Superior temporal gyrus (tissue), 1 donor: ENCODE results near the gene RILPL1.
A peak's percentile ranks its signal among the peaks of the same experiment; 100 is the strongest.
"Not testable (repeated sequence)": the region's sequence is repeated elsewhere in the genome, so short reads cannot be mapped to it uniquely, and the experiment has no call there.

Source experiments
- DNase-seq: peaks from one replicate; pipeline ENCODE4 v3.0.0-alpha.2; 2016; ENCODE audit errors: extremely low spot score

The RILPL1 gene

DNA sequence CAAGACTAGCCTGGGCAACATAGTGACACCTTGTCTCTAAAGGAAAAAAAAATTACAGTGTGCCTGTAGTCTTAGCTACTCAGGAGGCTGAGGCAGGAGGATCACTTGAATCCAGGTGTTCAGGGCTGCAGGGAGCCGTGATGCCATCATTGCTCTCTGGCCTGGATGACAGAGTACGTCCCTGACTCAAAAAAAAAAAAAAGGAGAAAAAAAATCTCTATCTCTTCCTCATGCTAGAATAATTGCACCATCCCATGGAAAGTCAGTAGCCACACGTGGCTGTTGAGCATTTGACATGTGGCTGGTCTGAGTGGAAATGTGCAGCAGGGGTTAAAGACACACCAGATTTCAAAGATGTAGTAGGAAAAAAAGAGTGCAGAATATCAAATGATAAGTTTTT lies 3.8 kb downstream of the RILPL1 start:
- DNase-seq, result no peak

DNA sequence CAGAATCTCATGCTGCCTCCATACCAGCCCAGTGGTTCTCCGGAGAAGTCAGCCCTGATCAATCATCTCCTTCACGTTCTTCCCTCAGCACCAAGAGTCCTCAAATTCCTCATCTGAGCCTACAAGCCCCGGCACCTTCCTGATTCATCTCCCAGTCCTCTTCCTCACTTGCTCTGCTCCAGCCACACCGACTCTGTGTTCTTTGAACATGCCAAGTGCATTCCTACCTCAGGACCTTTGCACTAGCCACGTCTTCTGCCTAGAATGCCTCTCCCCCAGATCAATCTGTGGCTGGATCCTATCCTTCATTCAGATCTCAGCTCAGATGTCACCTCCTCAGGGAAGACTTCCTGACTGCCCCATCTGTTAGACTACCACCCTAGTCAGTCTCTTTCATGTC lies 4.7 kb downstream of the RILPL1 start:
- DNase-seq, result no peak

DNA sequence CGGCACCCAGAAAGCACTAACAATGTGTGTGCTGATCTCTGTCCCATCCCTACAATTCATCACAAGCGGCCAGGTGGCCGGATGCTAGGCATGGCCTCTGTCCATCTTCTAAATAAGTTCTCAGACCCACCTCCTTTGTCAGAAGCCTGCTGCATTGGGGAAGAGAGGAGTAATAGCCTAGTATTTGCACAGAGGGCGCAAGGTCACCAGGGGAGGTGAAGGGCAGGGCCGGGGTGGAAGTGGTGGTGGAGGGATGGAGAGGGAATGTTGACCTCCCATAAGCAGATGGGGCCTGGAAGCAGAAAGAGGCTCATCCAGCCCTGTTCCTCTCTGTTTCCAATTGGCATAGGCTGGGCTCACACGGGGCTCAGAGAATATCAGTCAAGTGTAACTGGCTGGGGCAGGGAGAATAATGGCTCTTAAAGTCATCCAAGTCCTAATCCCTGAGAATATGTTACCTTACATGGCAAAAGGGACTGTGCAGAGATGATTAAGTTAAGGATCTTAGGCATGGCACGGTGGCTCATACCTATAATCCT lies 6.9 kb downstream of the RILPL1 start:
- no peak for DNase-seq

DNA sequence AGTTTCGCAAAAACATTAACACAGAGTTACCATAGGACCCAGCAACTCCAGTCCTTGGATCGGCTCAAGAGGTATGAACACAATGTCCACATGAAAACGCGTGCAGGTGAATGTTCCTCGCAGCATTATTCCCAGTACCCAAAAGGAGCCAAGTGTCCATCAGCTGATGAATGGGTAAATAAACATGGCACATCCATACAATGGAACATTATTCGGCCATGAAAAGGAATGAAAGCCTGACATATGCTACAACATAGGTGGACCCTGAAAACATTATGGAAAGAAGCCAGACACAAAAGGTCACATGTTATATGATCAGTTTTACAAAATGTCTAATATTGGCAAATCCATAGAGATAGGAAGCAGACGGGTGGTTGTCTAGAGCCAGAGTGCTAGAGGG lies 9.1 kb downstream of the RILPL1 start:
- no peak for DNase-seq

DNA sequence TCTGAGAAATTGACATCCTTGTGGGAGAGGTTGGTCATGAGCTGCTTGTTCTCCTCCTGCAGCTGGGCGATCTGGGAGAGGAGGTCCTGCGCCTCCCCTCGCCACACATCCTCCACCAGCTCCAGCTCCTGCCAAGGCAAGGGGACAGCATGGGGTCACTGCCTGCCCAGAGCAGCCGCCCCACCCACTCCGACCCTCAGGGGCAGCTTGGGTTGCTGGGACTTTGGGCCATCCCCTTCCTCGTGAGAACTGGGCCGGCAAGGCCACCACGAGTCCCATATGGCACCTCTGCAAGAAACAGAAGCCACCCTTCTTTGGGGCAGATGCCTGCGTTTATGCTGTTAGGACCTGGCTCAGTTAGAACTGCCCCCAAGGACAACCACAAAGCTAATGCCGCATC lies 10.0 kb downstream of the RILPL1 start:
- no peak for DNase-seq

DNA sequence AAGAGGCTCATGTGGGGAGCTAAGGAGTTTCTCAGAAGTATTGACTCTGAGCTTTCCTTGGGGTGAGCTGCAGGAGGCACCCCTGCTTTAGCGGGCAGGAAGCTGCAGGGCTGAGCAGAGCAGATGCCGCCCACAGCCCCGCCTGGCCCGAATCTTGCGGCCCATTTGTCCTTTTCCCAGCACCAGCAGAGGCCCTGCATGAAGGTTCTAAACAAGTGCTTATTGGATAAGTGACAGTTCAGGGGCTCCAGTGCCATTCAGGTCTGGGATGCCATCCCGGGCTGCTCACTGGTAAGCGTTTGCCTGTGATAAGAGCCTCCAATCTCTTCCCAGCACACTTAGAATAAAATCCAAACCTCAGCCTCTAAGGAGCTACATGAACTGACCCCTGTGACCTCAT lies 11.4 kb downstream of the RILPL1 start:
- no peak for DNase-seq

DNA sequence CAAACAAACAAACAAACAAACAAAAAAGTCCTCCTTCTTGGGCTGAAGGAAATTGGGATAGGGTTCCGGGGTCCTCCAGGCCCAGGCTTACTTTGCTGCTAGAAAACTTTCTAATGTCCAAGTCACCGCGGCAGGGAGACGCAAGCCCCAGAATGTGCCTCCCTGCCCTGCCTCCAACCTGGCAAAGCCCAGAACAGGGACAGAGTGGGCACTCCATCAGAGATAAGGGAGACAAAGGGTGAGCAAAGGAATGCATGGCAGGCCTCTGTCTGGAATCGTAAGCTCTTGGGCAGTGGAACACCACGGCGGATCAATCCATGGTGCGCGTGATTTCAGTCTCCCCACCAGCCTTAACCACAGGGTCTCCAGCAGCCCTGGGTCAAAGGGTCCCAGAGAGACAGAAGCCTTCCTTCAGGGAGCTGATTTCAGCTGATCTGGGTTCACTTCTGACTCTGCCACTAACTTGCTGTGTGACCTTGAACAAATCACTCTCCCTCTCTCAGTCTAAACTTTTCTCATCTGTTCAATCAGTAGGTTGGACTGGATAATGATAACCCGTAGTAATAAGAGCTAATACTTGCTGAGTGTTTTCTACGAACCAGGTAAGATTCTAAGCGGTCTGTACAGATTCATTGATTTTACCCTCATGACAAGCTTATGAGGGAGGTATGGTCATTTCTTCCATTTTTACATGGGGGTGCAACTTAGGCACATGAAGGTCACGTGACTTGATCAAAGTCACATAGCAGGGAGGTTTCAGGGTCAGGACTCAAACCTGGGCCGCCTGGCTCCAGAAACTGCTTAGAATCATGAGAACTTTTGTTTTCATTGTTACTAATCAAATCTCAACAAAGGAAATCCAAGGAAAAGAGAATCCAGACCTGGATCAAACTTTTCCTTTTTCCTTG lies 12.7 kb downstream of the RILPL1 start:
- DNase-seq, result no peak

DNA sequence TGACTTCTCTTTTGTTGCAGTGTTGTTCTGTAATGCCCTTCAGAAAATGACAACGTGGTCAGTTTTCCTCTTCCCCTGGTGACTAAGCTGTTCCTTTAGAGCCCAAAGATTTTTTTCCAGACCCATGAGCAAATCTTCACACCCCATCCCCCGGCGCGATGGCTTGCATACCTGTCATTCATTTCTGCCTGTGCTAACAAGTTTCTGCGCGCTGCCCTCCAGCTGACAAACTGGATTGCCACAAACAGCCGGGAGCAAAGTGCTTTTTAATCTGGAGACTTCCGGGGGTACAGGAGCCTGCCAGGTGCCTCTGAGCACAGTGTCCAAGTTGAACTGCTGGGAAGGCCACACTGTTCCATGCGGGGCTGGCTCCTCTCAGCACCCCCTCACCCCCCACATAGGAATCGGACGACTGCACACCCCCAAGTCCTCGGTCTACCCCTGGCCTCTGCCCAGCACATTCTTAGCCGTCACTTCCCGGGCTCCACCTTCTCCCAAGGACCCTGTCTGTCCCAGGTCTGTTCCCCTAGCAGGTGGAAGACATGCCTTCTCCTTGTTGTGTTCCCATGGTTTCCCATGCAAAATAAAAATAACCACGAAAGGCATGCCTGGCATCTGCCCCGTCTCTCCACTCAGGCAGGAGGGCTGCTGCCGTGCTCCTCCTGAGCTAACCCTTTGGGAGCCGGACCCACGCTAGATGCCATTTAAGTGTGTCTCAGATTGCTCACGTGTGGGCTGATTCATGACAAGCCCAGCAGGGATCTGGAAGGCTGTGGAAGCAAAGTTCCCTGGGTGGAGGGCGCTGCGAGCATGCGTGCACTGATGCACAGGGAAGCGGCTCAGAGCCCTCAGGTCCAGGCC lies 14.1 kb downstream of the RILPL1 start:
- peak; percentile 45 for DNase-seq

DNA sequence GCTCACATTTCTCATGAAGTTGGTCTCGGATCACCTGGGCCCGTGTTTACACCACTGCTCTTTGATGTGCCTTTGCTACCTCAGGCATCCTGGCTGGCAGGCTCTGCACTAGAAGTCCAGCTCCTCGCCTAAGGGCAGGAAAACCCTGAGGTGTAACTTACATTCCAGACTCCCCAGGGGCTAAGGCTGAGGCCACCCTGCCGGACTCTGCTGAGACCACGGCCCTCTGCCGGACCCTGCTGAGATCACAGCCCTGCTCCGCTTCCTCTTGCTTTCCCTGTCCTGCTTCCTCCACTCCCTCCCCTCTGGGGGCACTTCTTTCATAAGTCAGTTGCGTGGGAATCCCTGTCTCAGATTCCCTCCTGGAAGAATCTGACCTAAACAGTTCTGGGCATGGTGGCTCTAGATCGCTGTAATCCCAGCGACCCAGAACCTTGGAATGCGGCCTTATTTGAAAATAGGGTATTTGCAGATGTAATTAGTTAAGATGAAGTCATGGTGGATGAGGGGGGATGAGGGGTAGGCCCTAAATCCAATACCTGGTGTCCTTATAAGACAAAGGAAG lies 17.2 kb downstream of the RILPL1 start:
- no peak for DNase-seq

DNA sequence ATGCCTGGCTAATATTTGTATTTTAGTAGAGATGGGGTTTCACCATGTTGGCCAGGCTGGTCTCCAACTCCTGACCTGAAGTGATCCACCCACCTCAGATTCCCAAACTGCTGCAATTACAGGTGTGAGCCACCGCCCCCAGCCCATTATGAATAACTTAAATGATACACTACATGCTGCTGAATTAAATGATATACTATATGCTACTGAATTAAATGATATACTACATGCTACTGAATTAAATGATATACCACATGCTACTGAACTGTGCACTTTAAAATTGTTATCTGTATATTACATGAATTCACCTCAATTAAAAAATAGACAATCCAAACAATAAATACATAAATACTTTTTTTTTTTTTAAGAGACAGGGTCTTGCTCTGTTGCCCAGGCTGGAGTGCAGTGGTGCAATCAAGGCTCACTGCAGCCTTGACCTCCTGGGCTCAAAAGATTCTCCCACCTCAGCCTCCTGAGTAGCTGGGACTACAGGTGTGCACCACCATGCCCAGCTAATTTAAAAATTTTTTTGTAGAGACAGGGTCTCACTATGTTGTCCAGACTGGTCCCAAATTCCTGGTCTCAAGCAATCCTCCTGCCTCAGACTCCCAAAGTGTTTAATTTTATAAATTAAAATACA lies 18.8 kb downstream of the RILPL1 start:
- DNase-seq, result not testable (repeated sequence)

DNA sequence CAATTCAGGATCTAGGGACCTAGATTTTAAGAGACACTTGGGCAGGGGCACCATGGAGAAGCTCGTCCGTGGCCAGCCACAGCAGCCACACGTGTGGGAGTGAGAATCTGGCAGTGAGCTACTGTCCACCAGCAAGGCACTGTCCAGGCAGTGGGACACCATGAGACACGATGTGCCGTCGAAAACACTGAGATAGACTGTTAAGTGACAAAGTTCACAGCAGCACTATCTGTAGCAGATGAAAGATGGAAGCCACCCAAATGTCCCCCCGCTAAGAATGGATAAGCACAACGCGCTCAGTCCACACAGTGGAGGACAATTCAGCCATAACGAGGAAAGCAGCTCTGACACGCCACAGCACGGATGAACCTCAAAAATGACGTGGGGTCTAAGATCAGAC lies 19.7 kb downstream of the RILPL1 start:
- DNase-seq, result no peak

DNA sequence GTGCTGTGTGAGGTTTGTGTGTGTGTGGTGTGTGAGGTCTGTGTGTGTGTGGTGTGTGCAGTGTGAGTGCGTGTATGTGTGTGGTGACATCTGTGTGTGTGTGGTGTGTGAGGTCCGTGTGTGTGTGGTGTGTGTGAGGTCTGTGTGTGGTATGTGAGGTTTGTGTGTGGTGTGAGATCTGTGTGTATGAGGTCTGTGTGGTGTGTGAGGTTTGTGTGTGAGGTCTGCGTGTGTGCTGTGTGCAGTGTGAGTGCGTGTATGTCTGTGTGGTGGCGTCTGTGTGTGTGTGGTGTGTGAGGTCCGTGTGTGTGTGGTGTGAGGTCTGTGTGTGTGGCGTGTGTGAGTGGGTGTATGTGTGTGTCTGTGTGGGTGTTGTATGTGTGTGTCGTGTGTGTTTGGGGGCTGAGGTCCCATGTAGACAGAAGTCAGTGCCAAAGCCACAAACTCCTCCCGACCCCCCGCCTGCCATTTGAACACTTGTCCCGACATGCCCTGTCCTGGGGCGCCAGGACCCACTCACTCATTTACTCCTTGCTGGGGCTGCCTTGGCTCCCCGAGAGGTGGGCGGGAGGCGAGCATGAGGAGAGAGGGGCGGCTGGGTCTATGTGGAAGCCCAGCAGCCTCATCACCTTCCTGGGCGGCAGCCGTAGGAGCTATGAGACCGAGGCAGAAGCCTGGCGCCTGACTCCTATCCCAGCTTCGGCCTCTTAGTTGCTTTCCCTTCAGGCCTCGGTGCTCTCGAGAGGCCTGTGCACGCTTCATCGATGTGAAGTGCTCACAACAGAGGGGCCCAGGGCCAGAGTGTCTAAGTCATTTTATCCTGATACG lies 20.5 kb downstream of the RILPL1 start:
- no peak for DNase-seq

DNA sequence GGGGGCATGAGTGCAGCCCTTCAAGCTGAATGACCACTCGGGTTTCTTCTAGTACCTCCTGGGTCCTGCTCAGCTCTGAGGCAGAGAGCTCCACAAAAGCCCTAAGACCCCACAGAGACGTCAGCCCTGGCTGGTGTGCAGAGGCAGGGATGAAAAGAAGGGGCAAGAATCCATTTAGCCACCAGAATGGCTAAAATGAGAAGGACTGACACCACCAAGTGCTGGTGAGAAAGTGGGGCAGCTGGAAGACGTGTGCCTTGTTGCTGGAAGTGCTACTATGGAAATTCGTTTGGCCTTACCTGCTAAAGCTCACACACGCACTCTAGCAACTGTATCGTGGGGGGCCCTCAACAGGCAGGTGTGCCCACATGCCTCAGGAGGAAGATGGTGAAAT lies 26.7 kb downstream of the RILPL1 start:
- DNase-seq, result no peak

DNA sequence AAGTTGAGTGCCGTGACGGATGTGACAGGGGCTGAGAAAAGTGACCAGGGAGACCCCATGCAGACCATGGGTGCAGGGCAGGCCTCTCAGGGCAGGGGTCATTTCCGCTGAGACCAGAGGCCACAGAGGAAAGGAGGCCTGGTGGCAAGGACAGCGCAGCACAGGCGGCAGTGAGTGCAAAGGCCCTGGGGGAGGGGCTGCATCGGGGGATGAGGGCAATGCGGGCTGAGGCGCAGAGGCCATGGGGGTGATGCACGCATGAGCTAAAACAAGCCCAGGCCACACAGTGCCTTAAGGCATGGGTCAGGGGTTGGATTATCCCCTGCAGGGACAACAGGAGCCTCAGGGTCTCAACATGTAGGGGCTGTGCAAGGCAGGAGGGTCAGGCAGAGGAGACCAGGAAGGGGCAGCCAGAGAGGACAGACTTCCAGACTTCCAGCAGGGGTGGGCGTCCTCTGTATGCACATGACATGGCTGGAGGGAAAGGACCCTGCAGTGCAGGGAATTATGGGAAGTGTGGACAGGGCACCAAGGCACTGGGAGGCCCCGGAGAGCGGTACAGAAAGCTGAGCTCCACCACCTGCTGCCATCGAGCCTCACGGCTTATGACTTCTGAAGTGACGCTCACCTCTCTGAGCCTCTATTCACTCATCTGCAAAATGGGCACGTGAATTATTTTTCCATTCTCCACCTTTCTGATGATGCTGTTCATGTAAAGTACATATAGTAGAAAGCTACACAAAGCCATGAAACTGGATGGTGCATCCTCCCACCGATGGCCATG lies 27.3 kb downstream of the RILPL1 start:
- no peak for DNase-seq

DNA sequence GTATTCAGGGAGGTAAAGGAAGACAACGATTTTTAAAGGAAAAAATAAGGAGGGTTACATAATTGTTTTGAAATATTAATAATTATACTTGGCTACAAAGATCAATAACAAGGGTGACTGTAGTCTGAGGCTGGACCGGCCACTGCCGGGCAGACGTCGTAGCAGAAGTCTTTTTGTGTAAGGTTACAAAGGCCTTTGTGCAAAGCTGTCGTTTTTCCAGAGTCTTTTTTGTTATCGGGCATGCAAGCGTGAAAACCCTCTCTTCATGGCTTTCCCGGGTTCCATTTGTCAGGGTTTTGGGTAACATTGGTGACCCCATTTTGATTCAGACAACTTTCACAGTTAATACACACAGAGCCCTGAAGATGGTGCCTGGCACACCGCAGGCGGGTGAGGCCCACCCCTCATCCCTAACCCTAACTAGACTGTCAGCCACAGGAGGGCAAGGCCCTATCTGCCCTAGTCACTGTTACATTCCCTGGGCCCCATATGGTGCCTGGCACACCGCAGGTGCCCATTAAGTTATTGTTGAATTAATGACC lies 31.3 kb downstream of the RILPL1 start:
- peak; percentile 76 for DNase-seq

DNA sequence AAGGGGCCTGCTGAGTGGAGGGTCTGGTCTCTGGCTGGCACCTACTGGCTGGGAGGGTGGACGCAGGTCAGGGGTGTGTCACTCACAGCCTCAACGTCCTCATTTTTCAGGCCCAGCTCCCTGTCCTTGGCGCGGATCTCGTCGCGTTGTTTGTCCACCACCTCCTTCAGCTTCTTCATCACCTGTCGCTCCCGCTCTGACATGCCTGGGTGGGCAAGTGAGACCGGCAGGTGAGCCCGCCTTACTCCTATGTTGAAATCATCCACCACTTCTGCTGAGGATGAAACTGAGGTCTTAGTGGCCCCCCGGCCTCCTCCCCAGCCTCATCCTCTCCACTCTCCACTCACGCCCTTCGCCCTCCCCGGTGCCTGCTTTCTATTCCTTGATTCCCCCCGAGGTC lies 34.2 kb downstream of the RILPL1 start:
- no peak for DNase-seq

DNA sequence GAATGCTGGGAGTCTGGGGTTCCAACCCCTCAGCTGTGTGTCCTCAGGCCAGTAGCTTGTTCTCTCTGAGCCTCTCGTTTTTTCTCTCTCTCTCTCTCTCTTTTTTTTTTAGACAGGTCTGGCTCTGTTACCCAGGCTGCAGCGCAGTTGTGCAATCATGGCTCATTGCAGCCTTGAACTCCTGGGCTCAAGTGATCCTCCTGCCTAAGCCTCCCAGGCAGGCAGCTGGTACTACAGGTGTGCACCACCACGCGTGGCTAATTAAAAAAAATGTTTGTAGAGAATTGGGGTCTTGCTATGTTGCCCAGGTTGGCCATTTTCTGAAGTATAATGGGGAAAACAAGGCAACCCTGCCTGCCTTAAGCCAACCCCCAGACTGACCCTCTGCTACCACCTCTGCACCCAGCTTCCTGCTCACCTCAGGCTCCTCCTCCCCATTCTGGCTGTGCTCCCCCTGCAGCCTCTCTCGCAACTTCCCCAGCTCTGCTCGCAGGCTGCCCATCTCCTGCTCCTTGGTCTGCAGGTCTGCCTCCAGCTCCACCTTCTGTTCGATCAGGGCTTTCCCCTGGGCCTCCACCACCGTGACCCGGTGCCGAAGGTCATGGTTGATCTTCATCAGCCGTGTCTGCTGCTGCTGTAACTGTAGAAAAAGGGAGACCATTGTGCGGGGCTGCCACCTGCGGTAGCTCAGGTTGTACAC lies 35.2 kb downstream of the RILPL1 start:
- DNase-seq, result no peak

DNA sequence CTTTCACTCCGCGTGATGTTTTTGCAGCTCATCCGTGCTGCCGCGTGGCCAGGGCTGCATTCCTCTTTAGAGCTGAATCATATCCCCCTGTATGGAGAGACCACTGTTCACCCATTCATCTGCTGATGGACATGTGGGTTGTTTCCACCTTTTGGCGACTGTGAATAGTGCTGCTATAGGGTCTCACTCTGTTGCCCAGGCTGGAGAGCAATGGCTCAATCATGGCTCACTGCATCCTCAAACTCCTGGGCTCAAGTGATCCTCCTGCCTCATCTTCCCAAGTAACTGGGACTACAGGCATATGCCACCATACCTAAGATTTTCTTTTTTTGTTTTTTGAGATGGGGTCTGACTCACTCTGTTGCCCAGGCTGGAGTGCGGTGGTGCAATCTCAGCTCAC lies 36.5 kb downstream of the RILPL1 start:
- DNase-seq, result no peak
